HepG2 (cell line): ENCODE results near the gene TCOF1. TPM values are rescaled to one million over a fixed set of nuclear protein-coding genes. Genes with fewer than 3 reads are reported as not detected.

Experiments used
- CBX2 ChIP-seq, 2 experiments: fragments of 200-600 bp in 1 of 2; sonication (generic); formaldehyde crosslinking in 1 of 2; IDR thresholded peaks; 2 replicates each; pipeline versions ENCODE4 v1.7.0 to v1.8.1; 2018 to 2022; ENCODE audit warnings: low read depth in 2 of 2, low read length in 1 of 2, mild to moderate bottlenecking in 1 of 2, missing genetic modification reagents in 1 of 2
- FOXO1 ChIP-seq: sonication (generic); formaldehyde crosslinking; IDR thresholded peaks from 2 replicates; pipeline ENCODE4 v1.4.0; 2020; ENCODE audit warnings: missing genetic modification reagents
- HNRNPH1 ChIP-seq: fragments of 200-400 bp; formaldehyde crosslinking; optimal IDR thresholded peaks from 2 replicates; pipeline ENCODE3; 2017; ENCODE audit warnings: mild to moderate bottlenecking, low read depth, low read length
- MXD4 ChIP-seq: IDR thresholded peaks from 2 replicates; pipeline ENCODE4 v1.6.1; 2016; ENCODE audit warnings: mild to moderate bottlenecking, missing biosample characterization, missing genetic modification reagents
- NFKBIZ ChIP-seq: IDR thresholded peaks from 2 replicates; pipeline ENCODE4 v1.6.1; 2018; ENCODE audit warnings: missing genetic modification reagents, missing compliant biosample characterization
- ZKSCAN1 ChIP-seq: fragments of 150-350 bp; IDR thresholded peaks from 2 replicates; pipeline ENCODE4 v1.6.1; 2014; ENCODE audit warnings: low read length
- ZNF136 ChIP-seq: sonication (generic); formaldehyde crosslinking; IDR thresholded peaks from 2 replicates; pipeline ENCODE4 v1.8.1; 2022; ENCODE audit warnings: low read depth, mild to moderate bottlenecking, moderate library complexity, missing genetic modification reagents
- ZNF747 ChIP-seq: sonication (generic); formaldehyde crosslinking; IDR thresholded peaks from 2 replicates; pipeline ENCODE4 v1.8.1; 2023; ENCODE audit warnings: missing genetic modification reagents, mild to moderate bottlenecking, borderline replicate concordance
- ZSCAN21 ChIP-seq: sonication (generic); formaldehyde crosslinking; IDR thresholded peaks from 2 replicates; pipeline ENCODE4 v1.8.0; 2022; ENCODE audit warnings: mild to moderate bottlenecking, missing genetic modification reagents, moderate library complexity, borderline replicate concordance
- polyA plus RNA-seq, 8 experiments: library from polyadenylated mRNA; depleted of rRNA in 3 of 8; stranded (reverse) in 7 of 8; unstranded in 1 of 8; fragments of >200 nt; fragmentation: Illumina TruSeq in 4 of 8; extraction: Trizol in 4 of 8; gene quantifications; 2 replicates each; pipeline versions ENCODE4 v1.2.1 to v1.2.3, GENCODE V29; 2011 to 2016; ENCODE audit warnings: low read depth in 4 of 8, missing spikeins in 1 of 8, mixed read lengths in 1 of 8; ENCODE audit not compliant: insufficient read depth in 1 of 8
- total RNA-seq, 5 experiments: library from RNA; depleted of rRNA; stranded (reverse); fragments of >200 nt; fragmentation: Illumina TruSeq; extraction: Trizol; gene quantifications; 2 replicates each; pipeline ENCODE4 v1.2.3, GENCODE V29; 2016; ENCODE audit warnings: low read depth in 1 of 5
- TF ChIP-seq, protein P1 (sequence below): sonication (generic); formaldehyde crosslinking; IDR thresholded peaks from 2 replicates; pipeline ENCODE4 v1.4.0; 2020; ENCODE audit warnings: missing genetic modification reagents
- TF ChIP-seq, protein P2 (sequence below): sonication (generic); formaldehyde crosslinking; IDR thresholded peaks from 2 replicates; pipeline ENCODE4 v1.4.0; 2020; ENCODE audit warnings: low read depth, missing genetic modification reagents
- TF ChIP-seq, protein P3 (sequence below): sonication (generic); formaldehyde crosslinking; IDR thresholded peaks from 2 replicates; pipeline ENCODE4 v1.4.0; 2020; ENCODE audit warnings: missing genetic modification reagents
- TF ChIP-seq, protein P4 (sequence below): sonication (generic); formaldehyde crosslinking; IDR thresholded peaks from 2 replicates; pipeline ENCODE4 v1.4.0; 2020; ENCODE audit warnings: mild to moderate bottlenecking, missing genetic modification reagents
- TF ChIP-seq, protein P5 (sequence below), 2 experiments: sonication (generic) in 1 of 2; formaldehyde crosslinking in 1 of 2; IDR thresholded peaks; 2 replicates each; pipeline versions ENCODE4 v1.5.1 to v1.6.1; 2011 to 2020; ENCODE audit warnings: borderline replicate concordance in 1 of 2, low read depth in 1 of 2, low read length in 1 of 2, mild to moderate bottlenecking in 1 of 2, missing genetic modification reagents in 1 of 2, moderate library complexity in 1 of 2
- TF ChIP-seq, protein P6 (sequence below): sonication (generic); formaldehyde crosslinking; IDR thresholded peaks from 2 replicates; pipeline ENCODE4 v1.8.0; 2022; ENCODE audit warnings: mild to moderate bottlenecking, missing genetic modification reagents, moderate library complexity

TCOF1 gene
- total and polyA plus RNA-seq, 2 of the 13 experiments (the other 11 are each of a cell fraction or from before 2014, with no cell fraction given): 10.1 to 41.6 TPM

DNA sequence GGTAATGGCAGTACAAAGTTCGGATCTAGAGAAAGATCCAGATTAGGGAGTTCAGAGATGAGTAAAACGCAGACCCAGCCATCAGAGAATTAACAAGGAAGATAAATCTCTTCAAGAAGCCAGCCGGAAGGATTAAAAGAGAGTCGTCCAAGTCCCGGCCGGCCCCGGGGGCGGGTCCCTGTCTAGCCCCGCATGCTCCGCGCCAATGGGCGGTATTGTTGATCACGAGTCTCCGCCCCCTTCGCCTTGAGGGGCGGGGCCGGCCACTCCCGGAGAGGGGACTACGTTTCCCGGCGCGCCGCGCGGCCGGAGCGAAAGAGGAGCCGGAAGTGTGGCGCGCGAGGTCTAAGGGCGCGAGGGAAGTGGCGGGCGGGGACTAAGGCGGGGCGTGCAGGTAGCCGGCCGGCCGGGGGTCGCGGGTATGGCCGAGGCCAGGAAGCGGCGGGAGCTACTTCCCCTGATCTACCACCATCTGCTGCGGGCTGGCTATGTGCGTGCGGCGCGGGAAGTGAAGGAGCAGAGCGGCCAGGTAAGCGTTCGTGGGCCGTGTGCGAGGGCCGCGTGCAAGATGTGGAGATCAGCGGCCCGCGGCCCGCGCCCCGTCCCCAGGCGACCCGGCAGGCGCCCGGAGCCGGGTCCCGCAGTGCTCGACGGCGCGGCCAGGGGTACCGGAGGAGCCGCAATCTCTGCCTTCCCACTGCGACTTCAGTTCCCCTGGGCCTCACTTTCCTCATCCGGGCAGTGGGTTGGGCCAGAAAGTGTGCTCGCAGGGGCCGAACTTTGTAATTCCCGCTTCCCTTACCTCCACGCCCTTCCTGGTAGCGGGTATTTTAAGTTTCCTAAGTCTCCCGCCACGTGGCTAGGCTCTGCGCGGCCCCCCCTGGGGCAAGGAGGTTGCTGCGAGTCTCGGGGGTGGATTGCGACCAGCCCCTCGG lies at the start of gene TCOF1 (continued):
- TF ChIP-seq ZKSCAN1 (no peak), FOXO1 (no peak; the same call in 1 of the 2 replicates), CBX2 (IDR thresholded peaks at IDR 0.05; ENCODE audit: low read depth, low read length) (no peak), CBX2 (CRISPR knock-in tag; IDR thresholded peaks at IDR 0.05; ENCODE audit: low read depth) (no peak), ZNF136 (CRISPR knock-in tag) (no peak), ZSCAN21 (peak; percentile 56; the same call in 1 of the 2 replicates), HNRNPH1 (no peak), NFKBIZ (CRISPR knock-in tag) (no peak), ZNF747 (CRISPR knock-in tag) (no peak), MXD4 (CRISPR knock-in tag) (peak; percentile 100)
- TF ChIP-seq, protein P1, sequence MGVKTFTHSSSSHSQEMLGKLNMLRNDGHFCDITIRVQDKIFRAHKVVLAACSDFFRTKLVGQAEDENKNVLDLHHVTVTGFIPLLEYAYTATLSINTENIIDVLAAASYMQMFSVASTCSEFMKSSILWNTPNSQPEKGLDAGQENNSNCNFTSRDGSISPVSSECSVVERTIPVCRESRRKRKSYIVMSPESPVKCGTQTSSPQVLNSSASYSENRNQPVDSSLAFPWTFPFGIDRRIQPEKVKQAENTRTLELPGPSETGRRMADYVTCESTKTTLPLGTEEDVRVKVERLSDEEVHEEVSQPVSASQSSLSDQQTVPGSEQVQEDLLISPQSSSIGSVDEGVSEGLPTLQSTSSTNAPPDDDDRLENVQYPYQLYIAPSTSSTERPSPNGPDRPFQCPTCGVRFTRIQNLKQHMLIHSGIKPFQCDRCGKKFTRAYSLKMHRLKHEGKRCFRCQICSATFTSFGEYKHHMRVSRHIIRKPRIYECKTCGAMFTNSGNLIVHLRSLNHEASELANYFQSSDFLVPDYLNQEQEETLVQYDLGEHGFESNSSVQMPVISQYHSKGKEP: 0 out of 2 replicates have a peak, but pooled peaks have one; percentile 37
- TF ChIP-seq, protein P2, sequence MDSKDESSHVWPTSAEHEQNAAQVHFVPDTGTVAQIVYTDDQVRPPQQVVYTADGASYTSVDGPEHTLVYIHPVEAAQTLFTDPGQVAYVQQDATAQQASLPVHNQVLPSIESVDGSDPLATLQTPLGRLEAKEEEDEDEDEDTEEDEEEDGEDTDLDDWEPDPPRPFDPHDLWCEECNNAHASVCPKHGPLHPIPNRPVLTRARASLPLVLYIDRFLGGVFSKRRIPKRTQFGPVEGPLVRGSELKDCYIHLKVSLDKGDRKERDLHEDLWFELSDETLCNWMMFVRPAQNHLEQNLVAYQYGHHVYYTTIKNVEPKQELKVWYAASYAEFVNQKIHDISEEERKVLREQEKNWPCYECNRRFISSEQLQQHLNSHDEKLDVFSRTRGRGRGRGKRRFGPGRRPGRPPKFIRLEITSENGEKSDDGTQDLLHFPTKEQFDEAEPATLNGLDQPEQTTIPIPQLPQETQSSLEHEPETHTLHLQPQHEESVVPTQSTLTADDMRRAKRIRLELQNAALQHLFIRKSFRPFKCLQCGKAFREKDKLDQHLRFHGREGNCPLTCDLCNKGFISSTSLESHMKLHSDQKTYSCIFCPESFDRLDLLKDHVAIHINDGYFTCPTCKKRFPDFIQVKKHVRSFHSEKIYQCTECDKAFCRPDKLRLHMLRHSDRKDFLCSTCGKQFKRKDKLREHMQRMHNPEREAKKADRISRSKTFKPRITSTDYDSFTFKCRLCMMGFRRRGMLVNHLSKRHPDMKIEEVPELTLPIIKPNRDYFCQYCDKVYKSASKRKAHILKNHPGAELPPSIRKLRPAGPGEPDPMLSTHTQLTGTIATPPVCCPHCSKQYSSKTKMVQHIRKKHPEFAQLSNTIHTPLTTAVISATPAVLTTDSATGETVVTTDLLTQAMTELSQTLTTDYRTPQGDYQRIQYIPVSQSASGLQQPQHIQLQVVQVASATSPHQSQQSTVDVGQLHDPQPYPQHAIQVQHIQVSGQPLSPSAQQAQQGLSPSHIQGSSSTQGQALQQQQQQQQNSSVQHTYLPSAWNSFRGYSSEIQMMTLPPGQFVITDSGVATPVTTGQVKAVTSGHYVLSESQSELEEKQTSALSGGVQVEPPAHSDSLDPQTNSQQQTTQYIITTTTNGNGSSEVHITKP (CRISPR knock-in tag): no peak
- TF ChIP-seq, protein P3, sequence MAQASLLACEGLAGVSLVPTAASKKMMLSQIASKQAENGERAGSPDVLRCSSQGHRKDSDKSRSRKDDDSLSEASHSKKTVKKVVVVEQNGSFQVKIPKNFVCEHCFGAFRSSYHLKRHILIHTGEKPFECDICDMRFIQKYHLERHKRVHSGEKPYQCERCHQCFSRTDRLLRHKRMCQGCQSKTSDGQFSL (CRISPR knock-in tag): no peak
- TF ChIP-seq, protein P4, sequence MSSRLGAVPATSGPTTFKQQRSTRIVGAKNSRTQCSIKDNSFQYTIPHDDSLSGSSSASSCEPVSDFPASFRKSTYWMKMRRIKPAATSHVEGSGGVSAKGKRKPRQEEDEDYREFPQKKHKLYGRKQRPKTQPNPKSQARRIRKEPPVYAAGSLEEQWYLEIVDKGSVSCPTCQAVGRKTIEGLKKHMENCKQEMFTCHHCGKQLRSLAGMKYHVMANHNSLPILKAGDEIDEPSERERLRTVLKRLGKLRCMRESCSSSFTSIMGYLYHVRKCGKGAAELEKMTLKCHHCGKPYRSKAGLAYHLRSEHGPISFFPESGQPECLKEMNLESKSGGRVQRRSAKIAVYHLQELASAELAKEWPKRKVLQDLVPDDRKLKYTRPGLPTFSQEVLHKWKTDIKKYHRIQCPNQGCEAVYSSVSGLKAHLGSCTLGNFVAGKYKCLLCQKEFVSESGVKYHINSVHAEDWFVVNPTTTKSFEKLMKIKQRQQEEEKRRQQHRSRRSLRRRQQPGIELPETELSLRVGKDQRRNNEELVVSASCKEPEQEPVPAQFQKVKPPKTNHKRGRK: no peak
- TF ChIP-seq, protein P5, sequence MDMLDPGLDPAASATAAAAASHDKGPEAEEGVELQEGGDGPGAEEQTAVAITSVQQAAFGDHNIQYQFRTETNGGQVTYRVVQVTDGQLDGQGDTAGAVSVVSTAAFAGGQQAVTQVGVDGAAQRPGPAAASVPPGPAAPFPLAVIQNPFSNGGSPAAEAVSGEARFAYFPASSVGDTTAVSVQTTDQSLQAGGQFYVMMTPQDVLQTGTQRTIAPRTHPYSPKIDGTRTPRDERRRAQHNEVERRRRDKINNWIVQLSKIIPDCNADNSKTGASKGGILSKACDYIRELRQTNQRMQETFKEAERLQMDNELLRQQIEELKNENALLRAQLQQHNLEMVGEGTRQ (IDR thresholded peaks at IDR 0.05; ENCODE audit: low read depth, low read length): no peak
- TF ChIP-seq, protein P5 (CRISPR knock-in tag; IDR thresholded peaks at IDR 0.05; ENCODE audit: borderline replicate concordance): 0 out of 2 replicates have a peak, but pooled peaks have one; percentile 15
- TF ChIP-seq, protein P6, sequence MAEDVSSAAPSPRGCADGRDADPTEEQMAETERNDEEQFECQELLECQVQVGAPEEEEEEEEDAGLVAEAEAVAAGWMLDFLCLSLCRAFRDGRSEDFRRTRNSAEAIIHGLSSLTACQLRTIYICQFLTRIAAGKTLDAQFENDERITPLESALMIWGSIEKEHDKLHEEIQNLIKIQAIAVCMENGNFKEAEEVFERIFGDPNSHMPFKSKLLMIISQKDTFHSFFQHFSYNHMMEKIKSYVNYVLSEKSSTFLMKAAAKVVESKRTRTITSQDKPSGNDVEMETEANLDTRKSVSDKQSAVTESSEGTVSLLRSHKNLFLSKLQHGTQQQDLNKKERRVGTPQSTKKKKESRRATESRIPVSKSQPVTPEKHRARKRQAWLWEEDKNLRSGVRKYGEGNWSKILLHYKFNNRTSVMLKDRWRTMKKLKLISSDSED (CRISPR knock-in tag): 0 out of 2 replicates have a peak, but pooled peaks have one; percentile 60
